ENCODE measurements around the gene ZNF358. TPM values are rescaled to one million over a fixed set of nuclear protein-coding genes. Genes with fewer than 3 reads are reported as not detected.

Gene ZNF358
- total and polyA plus RNA-seq, 10 of the 15 experiments (the other 5 are each of a cell fraction or from before 2014, with no cell fraction given) = 0.09 to 6.3 (median 1.9) TPM; not detected in 1

- no peaks in the 10 kb centered on the region for H3K9me3 ChIP-seq (replicated peaks; ENCODE audit: control insufficient read depth, insufficient read depth, low read length)
- intact Hi-C loops (cut with micrococcal nuclease; ENCODE audit: unreplicated experiment) = no loop called here
- RAD21 ChIA-PET (ENCODE audit: unreplicated experiment) = no interaction called here
- no peak overlapping the region for H3K27ac ChIP-seq (ENCODE audit: control insufficient read depth, insufficient read depth)
- TF ChIP-seq, protein P1, sequence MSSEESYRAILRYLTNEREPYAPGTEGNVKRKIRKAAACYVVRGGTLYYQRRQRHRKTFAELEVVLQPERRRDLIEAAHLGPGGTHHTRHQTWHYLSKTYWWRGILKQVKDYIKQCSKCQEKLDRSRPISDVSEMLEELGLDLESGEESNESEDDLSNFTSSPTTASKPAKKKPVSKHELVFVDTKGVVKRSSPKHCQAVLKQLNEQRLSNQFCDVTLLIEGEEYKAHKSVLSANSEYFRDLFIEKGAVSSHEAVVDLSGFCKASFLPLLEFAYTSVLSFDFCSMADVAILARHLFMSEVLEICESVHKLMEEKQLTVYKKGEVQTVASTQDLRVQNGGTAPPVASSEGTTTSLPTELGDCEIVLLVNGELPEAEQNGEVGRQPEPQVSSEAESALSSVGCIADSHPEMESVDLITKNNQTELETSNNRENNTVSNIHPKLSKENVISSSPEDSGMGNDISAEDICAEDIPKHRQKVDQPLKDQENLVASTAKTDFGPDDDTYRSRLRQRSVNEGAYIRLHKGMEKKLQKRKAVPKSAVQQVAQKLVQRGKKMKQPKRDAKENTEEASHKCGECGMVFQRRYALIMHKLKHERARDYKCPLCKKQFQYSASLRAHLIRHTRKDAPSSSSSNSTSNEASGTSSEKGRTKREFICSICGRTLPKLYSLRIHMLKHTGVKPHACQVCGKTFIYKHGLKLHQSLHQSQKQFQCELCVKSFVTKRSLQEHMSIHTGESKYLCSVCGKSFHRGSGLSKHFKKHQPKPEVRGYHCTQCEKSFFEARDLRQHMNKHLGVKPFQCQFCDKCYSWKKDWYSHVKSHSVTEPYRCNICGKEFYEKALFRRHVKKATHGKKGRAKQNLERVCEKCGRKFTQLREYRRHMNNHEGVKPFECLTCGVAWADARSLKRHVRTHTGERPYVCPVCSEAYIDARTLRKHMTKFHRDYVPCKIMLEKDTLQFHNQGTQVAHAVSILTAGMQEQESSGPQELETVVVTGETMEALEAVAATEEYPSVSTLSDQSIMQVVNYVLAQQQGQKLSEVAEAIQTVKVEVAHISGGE (CRISPR knock-in tag; IDR thresholded peaks at IDR 0.05) = no peak
- TF ChIP-seq POLR2A (IDR thresholded peaks at IDR 0.05; ENCODE audit: low read depth, low read length) = peak; percentile 30; the same call in 1 of the 2 replicates
- POLR2A ChIA-PET = no interaction called here
- H3K27me3 ChIP-seq (replicated peaks in 1 of 2; ENCODE audit: control insufficient read depth in 2 of 2, insufficient read depth in 2 of 2, low read length in 1 of 2) = no peaks in the 10 kb centered on the region
- DNase-seq (ENCODE audit: low read depth, low spot score) = no peak
- H4K20me1 ChIP-seq (ENCODE audit: control insufficient read depth, insufficient read depth) = no peaks in the 10 kb centered on the region
- H3K4me1 ChIP-seq (ENCODE audit: control insufficient read depth, insufficient read depth, low read length) = peaks cover 6% of the 10 kb centered on the region
- 97% methylated on average over 72 of the region's 86 CpGs for WGBS (ENCODE audit: insufficient coverage, insufficient replicate concordance, low lambda C conversion rate, missing lambda C conversion rate)
- no peak overlapping the region for H3K9ac ChIP-seq (ENCODE audit: control insufficient read depth, insufficient read depth, low read length)
- H3K4me3 ChIP-seq = no peak overlapping the region
- in situ Hi-C loops (cut with MboI) = no loop called here
- no TSS peak for BruUV-seq (replicated peaks)
- CTCF ChIA-PET = interaction anchor here (0.6 kb wide), 1 partner anchor 518 kb away, joined by 3 read pairs; no protein-coding TSS in a partner anchor
- SMC1A ChIA-PET (ENCODE audit: uncharacterized antibody, unreplicated experiment) = no interaction called here
- H3K79me2 ChIP-seq (ENCODE audit: control insufficient read depth, insufficient read depth, low read length) = no peaks in the 10 kb centered on the region
- peaks cover 0 to 43% of the 10 kb centered on the region in 2 experiments; a peak in 2 of 4 replicates for H3K36me3 ChIP-seq (ENCODE audit: control insufficient read depth in 2 of 2, insufficient read depth in 2 of 2, low read length in 1 of 2)
- no peak for ATAC-seq
- no peak overlapping the region for H2AFZ ChIP-seq (ENCODE audit: control insufficient read depth, low read depth, low read length)
- no peak for FAIRE-seq
- H3K4me2 ChIP-seq (ENCODE audit: control insufficient read depth, insufficient read depth) = no peak overlapping the region
Observed at GRCh38 chr19:7467009-7467989, 48.6 kb upstream of the ZNF358 start.

Data from GM12878 (cell line).